Panc1 (cell line): ENCODE data around the gene NACC1. TPM values are rescaled to one million over a fixed set of nuclear protein-coding genes. Genes with fewer than 3 reads are reported as not detected.
A peak's percentile ranks its signal among the peaks of the same experiment; 100 is the strongest.

Source experiments
- ATAC-seq: fragments of 200-7000 bp; cut with Tn5 transposase; 2 replicates; pipeline ENCODE4 v1.9.1; 2020; ENCODE audit warnings: mild to moderate bottlenecking, moderate library complexity
- BruUV-seq: library from RNA; stranded (reverse); fragments of 400-500 nt; replicated peaks from 2 replicates; lab custom pipeline; 2021; lab: Mats Ljungman, UMichigan
- CTCF ChIA-PET: fragments of 300-600 bp; sonication (Branson Sonifier 250); formaldehyde crosslinking; loops from one replicate; lab custom pipeline; 2022; ENCODE audit warnings: antibody characterized with exemption; lab: Charles Lee
- POLR2A ChIA-PET: fragments of 300-600 bp; sonication (Branson Sonifier 250); formaldehyde crosslinking; loops from one replicate; lab custom pipeline; 2022; ENCODE audit warnings: antibody characterized with exemption; lab: Charles Lee
- DNase-seq: peaks from one replicate; pipeline ENCODE4 v3.0.0-alpha.2; 2010; ENCODE audit warnings: low read depth, low spot score
- H3K27ac ChIP-seq: 2 replicates; pipeline ENCODE4 v1.5.1; 2011; ENCODE audit warnings: mild to moderate bottlenecking, low read length, inconsistent platforms
- H3K27me3 ChIP-seq: fragments of 200-500 bp; sonication (Bioruptor generic); 2 replicates; pipeline ENCODE4 v1.6.0; 2014; ENCODE audit warnings: low read length, inconsistent platforms; ENCODE audit not compliant: control insufficient read depth, insufficient read depth
- H3K36me3 ChIP-seq: fragments of 200-500 bp; sonication (Bioruptor generic); 2 replicates; pipeline ENCODE4 v1.5.1; 2014; ENCODE audit warnings: inconsistent platforms, mild to moderate bottlenecking, low read length, moderate library complexity; ENCODE audit not compliant: control insufficient read depth, insufficient read depth
- H3K4me1 ChIP-seq: 2 replicates; pipeline ENCODE4 v1.5.1; 2011; ENCODE audit warnings: inconsistent platforms, mild to moderate bottlenecking, low read length, moderate library complexity; ENCODE audit not compliant: control insufficient read depth, insufficient read depth
- H3K4me3 ChIP-seq, 2 experiments: 2 replicates each; pipeline ENCODE4 v1.5.1; 2011 to 2012; ENCODE audit warnings: low read depth in 2 of 2, low read length in 2 of 2, mild to moderate bottlenecking in 2 of 2, inconsistent platforms in 1 of 2, moderate library complexity in 1 of 2
- H3K9me3 ChIP-seq: fragments of 200-500 bp; sonication (Bioruptor generic); 2 replicates; pipeline ENCODE4 v1.5.1; 2014; ENCODE audit warnings: low read depth, mild to moderate bottlenecking, inconsistent platforms, low read length, moderate library complexity; ENCODE audit not compliant: control insufficient read depth, insufficient read depth
- CTCF ChIP-seq: fragments of 450-650 bp; IDR thresholded peaks from 2 replicates; pipeline ENCODE4 v1.5.1; 2017; ENCODE audit warnings: mild to moderate bottlenecking
- POLR2AphosphoS5 ChIP-seq: IDR thresholded peaks from 2 replicates; pipeline ENCODE4 v1.6.1; 2012; ENCODE audit warnings: mild to moderate bottlenecking, low read depth, low read length, moderate library complexity
- REST ChIP-seq, 2 experiments: IDR thresholded peaks; 2 replicates each; pipeline ENCODE4 v1.6.1; 2011 to 2012; ENCODE audit warnings: low read depth in 2 of 2, control low read depth in 1 of 2, low read length in 1 of 2, mild to moderate bottlenecking in 1 of 2, moderate library complexity in 1 of 2; ENCODE audit not compliant: insufficient read depth in 1 of 2
- SIN3A ChIP-seq: IDR thresholded peaks from 2 replicates; pipeline ENCODE4 v1.6.1; 2012; ENCODE audit warnings: low read depth, mild to moderate bottlenecking, low read length, moderate library complexity, borderline replicate concordance; ENCODE audit not compliant: insufficient read depth
- TCF7L2 ChIP-seq: IDR thresholded peaks from 2 replicates; pipeline ENCODE4 v1.6.1; 2011; ENCODE audit warnings: mild to moderate bottlenecking, low read depth, low read length, inconsistent platforms
- in situ Hi-C: cut with HindIII; loops from 2 replicates; pipeline ENCODE4 v1.10.0; 2016; ENCODE audit warnings: low sequenced_read_pairs, low pct_unique_long_range_greater_than_20kb
- intact Hi-C: fragments of 100-400 bp; cut with micrococcal nuclease; formaldehyde crosslinking; loops from one replicate; pipeline ENCODE4 v1.10.0; 2022; ENCODE audit not compliant: unreplicated experiment
- total RNA-seq: library from RNA; stranded (reverse); gene quantifications from one replicate; pipeline ENCODE4 v1.2.1, GENCODE V29; 2021; ENCODE audit not compliant: unreplicated experiment

NACC1 gene
- total RNA-seq, 1 experiment from 2014 or later, result 129 TPM

GRCh38 chr19:13159713-13160112 is 41.6 kb downstream of the NACC1 start:
- intact Hi-C loops (no loop called here), in situ Hi-C loops (no loop called here)
- Histone ChIP-seq H3K4me1 (peaks cover 41% of the 10 kb centered on the region), H3K36me3 (no peaks in the 10 kb centered on the region), H3K4me3 (no peak overlapping the region), H3K9me3 (no peaks in the 10 kb centered on the region), H3K27me3 (no peaks in the 10 kb centered on the region), H3K27ac (no peak overlapping the region)
- no TSS peak for BruUV-seq
- ATAC-seq (no peak), DNase-seq (no peak)
- no peak for TF ChIP-seq REST (IDR thresholded peaks at IDR 0.05; ENCODE audit: insufficient read depth in 1 of 2, low read depth in 2 of 2, low read length in 1 of 2)
- TF ChIP-seq TCF7L2, result no peak
- no peak for TF ChIP-seq CTCF
- no peak for TF ChIP-seq SIN3A
- TF ChIP-seq POLR2AphosphoS5, result no peak
- POLR2A ChIA-PET, result no interaction called here
- CTCF ChIA-PET, result no interaction called here

GRCh38 chr19:13160557-13160956 is 42.5 kb downstream of the NACC1 start:
- TF ChIP-seq TCF7L2 (no peak), REST (IDR thresholded peaks at IDR 0.05; ENCODE audit: insufficient read depth in 1 of 2, low read depth in 2 of 2, low read length in 1 of 2) (no peak)

More at GRCh38 chr19:13160557-13160956, 42.5 kb downstream of the NACC1 start:
- ATAC-seq (no peak), DNase-seq (no peak)
- Histone ChIP-seq H3K27ac (peak overlapping the region; percentile 91), H3K36me3 (no peaks in the 10 kb centered on the region), H3K4me3 (no peak overlapping the region), H3K27me3 (no peaks in the 10 kb centered on the region), H3K9me3 (no peaks in the 10 kb centered on the region), H3K4me1 (peaks cover 49% of the 10 kb centered on the region)
- POLR2A ChIA-PET, result no interaction called here
- CTCF ChIA-PET, result no interaction called here
- BruUV-seq, result no TSS peak
- in situ Hi-C loops (no loop called here), intact Hi-C loops (no loop called here)
